SKM-1 treated with dmso at 0.1 percent for 144 hours (cell line): Measurements from ENCODE around the gene RFTN1.

Source experiments
- DNase-seq: peaks from one replicate; lab custom pipeline; 2025; ENCODE audit not compliant: unreplicated experiment; lab: John Stamatoyannopoulos, UW

Gene RFTN1

GRCh38 chr3:16381426-16381825 is 132.1 kb downstream of the RFTN1 start:
- no peak for DNase-seq

DNA sequence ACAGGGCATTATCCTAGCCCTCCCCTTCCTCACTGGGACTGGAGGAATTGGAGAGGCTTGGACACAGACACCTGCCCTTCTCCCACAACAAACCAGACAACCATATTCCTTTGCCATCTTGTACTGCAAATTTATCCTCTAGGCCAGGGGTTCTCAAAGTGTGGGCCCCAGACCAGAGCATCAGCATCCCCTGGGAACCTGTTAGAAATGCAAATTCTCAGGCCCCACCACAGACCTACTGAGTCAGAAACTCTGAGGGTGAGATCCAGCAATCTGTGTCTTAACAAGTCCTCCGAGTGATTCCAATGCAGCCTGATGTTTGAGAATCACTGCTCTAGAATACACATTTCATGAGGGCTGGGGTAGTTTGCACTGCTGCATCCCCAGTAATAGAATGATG is 133.1 kb downstream of the RFTN1 start:
- DNase-seq, result no peak

GRCh38 chr3:16379838-16380237 is 133.7 kb downstream of the RFTN1 start:
- no peak for DNase-seq

DNA sequence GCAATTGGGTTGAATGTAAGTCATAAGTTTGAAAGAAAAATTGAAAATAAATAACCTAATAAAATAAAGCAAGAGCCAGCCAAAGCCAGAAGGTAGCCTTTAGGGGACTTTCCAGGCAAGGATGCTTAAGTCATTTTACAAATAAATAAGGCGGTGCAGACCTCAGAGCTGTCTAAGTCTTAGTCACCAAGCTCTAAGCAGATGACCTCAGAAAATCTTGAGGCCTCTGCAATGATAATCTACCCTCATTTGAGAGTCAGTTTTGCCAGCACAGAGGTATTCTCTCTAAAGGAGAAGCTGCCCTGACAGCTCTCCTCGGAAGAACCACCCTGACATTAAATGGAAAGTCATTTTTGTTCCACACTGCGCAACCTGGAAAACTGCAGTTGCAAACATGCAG is 134.6 kb downstream of the RFTN1 start:
- no peak for DNase-seq

DNA sequence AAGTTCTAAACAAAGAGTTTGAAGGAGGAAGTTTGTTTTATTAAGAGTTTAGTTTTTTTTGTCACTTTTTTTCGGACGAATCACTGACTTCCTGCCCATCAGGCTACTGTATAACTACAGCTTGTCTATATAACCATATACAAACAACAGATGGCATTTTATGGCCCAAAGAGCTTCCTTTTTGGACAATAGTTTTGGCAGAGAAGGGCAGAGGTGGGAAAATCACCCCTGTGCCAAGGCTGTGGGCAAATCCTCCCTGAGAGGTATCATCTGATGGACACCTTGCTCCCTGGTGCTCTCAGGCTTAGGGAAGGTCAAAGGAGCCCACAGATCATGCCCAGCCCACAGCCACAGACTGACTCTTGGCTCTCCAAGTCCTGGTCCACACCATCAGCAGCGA is 135.1 kb downstream of the RFTN1 start:
- no peak for DNase-seq

DNA sequence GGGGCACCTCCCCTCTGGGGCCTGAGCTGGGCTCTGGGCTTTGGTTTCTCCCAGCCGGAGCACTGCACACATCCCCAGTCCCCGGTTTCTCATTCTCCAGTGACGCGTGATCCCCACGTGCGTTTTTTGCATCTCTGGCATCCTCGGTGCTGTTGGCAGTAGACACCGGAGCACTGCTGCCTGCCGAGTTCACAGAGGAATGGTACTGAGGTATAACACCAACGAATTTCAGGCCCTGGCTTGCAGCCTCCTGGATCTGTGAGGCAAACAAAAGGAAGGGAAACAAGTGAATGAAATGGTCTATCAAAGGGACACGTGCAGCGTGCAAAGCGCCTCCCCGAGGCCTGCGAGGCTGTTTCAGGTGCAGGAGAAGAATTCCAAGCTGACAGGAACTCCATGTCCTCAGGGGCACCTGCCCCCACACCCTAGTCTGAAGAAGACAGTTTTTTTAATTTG is 135.6 kb downstream of the RFTN1 start:
- DNase-seq, result no peak

DNA sequence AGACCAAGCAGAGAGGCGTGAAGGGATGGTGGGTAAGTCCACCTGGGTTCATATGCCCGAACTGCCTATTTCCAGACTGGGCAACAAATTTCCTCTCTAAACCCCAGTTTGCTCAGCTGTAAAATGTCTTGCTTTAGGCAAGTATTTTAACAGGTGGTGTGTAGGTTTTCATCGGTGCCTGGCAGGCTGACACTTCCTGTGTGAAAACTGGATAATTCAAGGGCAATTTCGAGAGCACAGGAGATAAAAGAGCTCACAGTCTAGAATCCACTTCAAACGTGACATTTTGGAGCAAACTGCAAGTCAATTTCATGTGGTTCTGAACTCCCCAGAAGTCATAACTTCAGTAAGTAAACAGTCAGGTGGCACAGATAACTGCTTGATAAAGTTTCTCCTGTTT is 136.3 kb downstream of the RFTN1 start:
- DNase-seq, result no peak

- DNase-seq, result no peak
Observed at GRCh38 chr3:16375891-16376290, 137.6 kb downstream of the RFTN1 start.

GRCh38 chr3:16374935-16375245 is 138.6 kb downstream of the RFTN1 start:
- DNase-seq, result no peak

- no peak for DNase-seq
Observed at GRCh38 chr3:16374047-16374934, 139.2 kb downstream of the RFTN1 start.

- DNase-seq, result no peak
Observed at GRCh38 chr3:16373341-16373946, 140.1 kb downstream of the RFTN1 start.

DNA sequence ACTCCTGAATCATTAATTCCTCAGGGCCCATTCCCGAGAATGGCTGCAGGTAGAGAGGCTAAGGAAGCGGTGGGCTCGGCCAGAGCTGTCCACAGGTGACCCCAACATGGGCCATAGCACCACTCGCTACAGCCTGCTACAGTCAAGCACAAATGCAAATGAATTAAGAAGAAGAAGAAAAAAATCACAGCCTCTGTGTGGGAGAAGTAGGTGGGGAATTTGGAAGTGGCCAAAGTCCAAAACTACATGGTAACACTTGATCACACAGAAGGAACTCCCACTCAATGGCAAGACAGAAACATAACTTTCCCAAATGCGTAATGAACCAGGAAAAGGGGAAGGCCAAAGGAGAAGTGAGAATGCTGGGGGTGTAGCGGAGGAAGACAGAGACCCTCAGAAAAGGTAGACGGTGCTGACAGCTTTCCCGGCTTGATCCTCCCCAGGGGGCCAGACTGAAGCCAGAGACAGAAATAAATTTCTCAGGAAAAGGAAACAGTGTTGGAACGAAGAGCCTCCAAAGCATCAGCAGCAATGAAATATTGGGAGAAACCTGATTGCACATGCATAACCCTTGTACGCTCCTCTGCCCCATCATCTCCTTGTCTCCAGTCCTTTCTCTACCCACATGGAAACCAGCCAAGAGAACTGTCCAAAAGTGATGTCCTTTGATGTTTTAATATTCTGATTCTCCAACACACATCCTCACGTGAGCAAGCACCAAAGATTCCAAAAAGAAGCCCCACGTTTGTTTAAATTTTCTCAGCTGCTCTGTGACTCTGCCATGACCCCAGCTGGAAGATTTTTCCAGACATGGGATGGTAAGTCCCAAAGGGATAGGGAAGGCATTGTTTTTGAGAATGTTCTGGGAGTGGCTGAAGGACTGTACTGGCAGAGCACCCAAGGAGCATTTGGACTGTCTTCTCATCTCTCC is 140.9 kb downstream of the RFTN1 start:
- DNase-seq, result no peak

- no peak for DNase-seq
Observed at GRCh38 chr3:16370872-16371740, 142.4 kb downstream of the RFTN1 start.

GRCh38 chr3:16370503-16370871 is 143.0 kb downstream of the RFTN1 start:
- DNase-seq, result no peak

DNA sequence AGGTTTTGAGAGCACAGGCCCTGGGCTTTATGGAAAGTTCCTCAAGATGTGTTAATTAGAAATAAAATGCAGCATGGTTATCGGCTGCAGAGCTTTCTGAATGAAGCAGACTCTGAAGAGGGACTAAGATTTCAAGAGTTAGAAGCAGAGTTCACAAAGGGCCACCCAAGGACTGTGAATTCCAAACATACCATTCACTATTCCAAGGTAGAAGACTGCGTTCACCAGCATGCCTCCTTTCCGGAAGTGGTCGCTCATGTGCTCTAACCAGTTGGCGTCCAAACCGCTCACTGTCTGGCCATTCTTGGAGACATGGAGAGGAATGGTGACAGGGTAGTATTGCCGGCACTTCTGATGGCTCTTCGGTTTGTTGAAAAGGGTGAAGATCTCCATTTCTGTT is 143.6 kb downstream of the RFTN1 start:
- no peak for DNase-seq

DNA sequence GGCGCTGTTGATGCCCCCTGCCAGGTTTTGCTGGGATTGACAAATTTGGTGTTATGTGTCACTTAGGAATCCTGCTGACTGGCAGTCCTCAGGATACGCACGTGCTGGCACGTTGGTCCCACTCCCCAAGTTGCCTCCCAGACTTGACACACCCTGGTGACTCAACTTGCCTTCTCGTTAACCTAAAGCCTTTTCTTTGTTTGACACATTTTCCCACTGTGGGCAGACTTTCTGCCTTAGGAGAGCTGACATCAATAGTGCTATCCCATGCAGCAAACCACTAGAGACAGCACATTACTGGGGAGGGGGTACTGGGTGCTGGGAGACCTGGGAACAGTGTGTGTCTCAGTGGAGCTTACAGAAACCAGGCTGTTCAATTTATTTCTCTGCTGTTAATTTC is 144.2 kb downstream of the RFTN1 start:
- no peak for DNase-seq

DNA sequence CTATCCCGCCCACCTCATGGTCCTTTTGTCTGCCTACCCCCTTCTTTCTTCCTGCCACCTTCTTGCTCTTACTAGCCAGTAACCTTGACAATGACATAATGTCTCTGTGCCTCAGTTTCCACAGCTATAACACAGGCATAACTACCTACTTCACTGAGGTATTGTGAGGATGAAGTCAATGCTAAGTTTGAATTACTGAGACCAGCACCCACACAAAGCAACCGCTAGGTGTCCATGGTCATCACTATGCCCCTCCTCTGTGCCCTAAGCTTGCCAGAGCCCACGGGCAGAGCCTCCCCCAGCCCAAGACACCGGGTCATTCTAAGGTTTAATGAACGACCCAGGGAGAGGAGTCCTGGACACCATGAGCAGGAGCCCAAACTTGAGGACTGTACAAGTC is 146.9 kb downstream of the RFTN1 start:
- no peak for DNase-seq

GRCh38 chr3:16365491-16366128 is 147.9 kb downstream of the RFTN1 start:
- no peak for DNase-seq

- DNase-seq, result no peak
Observed at GRCh38 chr3:16364963-16365362, 148.5 kb downstream of the RFTN1 start.

DNA sequence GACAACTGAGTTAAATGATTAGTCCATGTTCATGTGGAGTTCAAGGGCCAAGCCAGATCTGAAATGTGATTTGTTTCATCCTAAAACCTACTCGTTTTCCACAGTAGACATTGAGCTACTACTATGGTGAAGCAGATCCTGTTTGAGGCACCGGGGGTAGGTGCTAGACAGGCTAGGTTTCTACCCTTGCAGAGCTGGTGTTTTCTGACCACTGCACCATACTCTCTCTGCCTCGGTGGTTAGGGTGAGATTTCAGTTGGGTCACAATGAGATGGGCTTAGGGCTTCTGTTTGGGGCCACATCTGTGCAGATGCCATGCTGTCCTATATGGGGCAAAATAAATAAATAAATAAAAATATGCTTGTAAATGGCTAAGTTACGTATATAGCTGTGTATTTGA is 149.2 kb downstream of the RFTN1 start:
- no peak for DNase-seq
